GM18909 (cell line): ENCODE measurements around the gene RTN4R.
"Not testable (repeated sequence)": the region's sequence is repeated elsewhere in the genome, so short reads cannot be mapped to it uniquely, and the experiment has no call there.

Experiments used
- ATAC-seq: cut with Tn5 transposase; IDR thresholded peaks from one replicate; pipeline ENCODE4 v1.9.1; 2021; ENCODE audit warnings: mild to moderate bottlenecking; ENCODE audit not compliant: unreplicated experiment, poor library complexity

The RTN4R gene

DNA sequence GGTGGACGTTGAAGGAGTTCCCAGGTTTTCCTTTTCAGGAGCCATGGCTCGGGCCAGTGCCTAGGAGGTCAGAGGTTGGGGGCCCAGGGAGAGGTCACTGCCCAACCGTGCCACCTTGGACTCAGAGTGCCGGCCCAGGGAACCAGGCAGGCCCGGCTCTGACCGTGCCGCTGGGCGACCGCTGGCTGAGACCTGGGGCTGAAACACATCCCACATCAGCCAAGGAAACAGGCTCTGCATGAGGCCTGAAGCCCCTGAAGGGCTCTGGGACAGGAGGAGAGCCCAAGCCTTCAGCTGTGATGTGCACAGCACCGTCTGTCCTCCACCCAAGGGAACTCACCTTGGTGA is 21.9 kb upstream of the RTN4R start:
- no peak for ATAC-seq

DNA sequence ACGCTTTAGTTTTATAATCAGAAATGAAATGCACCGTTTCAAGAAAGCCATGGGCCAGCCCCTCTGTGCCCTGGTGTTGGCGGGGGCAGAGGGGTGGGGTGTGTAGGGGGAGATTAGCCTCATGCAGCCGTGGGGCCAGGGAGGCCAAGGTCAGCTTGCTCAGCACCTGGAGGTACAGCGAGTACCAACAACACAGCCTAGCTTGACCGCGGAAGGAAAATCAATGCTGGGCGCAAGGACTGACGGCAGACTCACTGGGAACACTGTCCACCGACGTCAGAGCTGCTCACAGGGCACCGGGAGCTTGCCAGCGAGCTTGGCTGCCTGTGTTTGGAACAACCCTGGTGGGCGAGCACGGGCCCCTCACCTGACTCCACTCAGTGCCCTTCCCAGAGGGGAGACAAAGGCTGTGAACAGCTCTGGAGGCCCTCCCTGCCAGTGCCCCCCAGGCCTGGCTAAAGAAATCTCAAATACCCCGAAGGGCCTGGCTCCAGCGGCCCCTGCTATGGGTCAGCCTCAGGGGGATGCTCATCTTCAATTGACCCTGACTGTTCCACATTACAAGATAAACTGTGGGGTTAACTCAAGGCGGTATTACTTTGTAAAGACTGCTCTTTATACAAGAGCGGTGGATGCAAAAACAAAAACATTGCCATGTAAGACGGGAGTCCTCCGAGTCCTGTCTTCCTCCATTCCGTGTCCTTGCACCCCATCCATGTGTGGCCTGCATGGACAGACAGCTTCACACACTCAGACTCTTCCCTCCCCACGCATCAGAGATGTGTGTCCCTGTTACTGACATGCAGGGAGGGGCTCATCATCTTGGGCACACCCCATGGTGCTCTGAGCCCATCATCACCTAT is 21.3 kb upstream of the RTN4R start:
- ATAC-seq = not testable (repeated sequence)

- ATAC-seq = not testable (repeated sequence)
Measured at GRCh38 chr22:20286784-20287423, 18.8 kb upstream of the RTN4R start.

DNA sequence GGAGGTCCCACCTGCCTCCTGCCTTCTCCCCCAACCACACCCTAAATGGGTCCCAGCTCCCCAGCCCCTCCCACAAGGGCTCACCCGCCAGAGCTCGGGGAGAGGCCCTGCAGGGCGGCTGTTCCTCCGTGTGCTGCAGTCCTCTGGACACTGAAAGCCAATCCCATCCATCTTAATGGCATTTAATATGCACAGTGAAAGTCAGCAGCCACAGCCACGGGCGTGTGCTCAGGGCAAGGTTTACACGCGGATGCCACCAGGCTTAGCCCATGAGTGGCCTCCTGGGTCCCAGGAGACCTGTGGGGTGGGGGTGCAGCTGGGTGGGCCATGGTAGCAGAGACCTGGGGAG is 18.2 kb upstream of the RTN4R start:
- ATAC-seq = not testable (repeated sequence)

DNA sequence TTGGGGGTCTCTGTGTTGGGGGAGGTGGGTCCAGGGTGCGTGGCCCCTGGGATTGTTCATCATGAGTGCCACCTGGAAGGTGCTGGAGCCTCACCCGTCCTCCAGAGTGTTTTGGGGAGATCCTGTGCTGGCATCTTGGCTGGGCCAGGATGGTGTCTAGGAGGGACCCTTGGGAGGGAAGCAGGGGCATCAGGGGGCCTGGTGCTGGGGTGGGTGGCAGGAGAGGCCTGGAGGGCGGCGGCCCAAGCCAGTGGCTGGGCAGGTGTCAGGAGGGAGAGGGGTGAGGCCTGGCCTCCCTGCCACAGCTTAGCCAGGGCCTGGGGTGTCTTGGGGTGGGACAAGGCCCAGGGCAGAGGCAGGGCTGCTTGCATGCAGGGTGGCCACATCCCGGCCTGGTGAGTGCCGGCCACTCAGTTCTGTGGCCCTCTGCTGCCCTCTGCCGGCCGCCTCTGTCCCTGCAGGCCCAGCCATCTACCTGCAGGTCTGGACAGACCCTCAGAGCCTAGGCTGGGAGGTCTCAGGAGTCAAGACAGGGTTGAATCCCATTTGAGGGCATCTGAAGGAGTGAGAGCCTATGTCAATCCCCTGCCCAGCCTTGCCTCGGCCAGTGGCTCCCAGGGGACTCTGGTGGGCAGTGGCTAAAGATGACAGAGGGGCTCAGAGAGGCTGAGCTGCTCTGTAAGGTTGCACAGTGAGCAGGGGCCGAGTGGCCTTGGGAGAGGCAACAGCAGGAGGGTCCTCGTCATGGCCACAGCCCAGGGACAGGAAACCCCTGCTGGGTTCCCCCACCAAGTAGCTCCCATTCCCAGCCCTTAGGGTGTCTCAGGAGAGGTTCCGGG is 17.6 kb upstream of the RTN4R start:
- not testable (repeated sequence) for ATAC-seq

DNA sequence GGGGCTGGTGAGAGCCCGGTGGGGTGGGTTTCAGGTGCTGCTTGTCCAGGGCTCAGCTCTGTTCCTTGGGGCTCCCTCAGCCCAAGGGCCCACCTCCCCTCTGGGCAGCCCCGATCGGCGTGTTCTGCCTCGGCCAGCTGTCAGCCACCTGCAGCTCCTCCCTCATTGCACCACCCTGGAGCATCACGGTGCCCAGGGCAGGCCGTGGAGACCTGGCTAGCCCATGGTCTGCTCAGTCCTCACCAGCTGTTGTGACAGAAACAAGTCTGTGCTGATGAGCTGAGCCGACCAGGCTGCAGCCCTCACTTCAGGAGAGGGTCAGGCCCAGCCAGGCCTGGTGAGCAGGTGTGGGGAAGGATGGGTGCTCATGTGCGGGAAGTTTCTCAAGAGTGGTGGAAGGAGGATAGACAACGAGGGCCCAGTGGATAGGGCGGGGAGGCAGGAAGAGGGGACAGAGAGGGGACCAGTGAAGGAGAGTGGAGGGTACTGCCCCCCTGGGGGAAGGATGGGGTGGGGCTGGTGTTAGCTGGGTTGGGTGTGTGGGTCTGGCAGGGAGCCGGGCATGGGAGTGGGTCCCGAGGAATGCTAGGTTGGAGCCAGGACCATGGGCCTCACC is 16.5 kb upstream of the RTN4R start:
- no peak for ATAC-seq

DNA sequence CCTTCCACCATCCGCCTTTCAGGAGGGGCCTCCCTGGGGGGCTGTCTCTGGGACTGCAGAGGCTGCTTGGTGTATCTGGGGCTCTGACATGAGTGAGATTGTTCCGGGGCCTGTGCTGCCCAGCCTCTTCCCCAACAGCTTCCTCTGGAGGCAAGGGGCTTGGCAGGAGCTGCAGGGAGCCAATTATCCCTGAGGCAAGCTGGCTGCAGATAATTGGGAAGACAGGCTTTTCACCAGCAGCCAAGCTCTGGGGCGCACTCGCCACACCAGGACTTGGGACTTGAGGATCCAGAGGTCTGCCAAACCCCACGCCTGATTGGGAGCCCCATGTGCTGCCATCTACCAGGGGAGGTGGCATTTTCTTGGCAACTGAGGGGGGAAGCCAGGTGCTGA is 15.6 kb upstream of the RTN4R start:
- no peak for ATAC-seq

- ATAC-seq = no peak
Measured at GRCh38 chr22:20282901-20283673, 15.0 kb upstream of the RTN4R start.

GRCh38 chr22:20281891-20282290 is 13.8 kb upstream of the RTN4R start:
- ATAC-seq = no peak

- not testable (repeated sequence) for ATAC-seq
Measured at GRCh38 chr22:20281473-20281872, 13.4 kb upstream of the RTN4R start.

DNA sequence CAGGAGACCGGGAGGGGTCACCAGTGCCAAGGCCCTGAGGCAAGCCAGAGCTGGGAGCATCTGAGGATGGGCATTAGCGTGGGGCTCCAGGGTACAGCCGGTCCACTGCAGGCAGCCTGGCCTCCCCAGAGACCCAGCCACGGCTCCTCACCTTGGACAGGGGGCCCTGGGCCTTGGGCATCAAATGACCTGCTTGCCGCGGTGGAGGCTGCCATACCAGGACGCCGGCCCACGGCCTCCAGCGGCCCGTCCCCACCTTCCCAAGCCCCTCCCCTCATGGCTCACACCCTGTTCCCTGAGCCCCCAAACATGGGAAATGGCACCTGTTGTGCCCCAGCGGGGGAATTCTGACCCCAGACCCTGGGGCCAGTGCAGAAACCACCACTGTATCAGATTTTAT is 12.7 kb upstream of the RTN4R start:
- no peak for ATAC-seq

DNA sequence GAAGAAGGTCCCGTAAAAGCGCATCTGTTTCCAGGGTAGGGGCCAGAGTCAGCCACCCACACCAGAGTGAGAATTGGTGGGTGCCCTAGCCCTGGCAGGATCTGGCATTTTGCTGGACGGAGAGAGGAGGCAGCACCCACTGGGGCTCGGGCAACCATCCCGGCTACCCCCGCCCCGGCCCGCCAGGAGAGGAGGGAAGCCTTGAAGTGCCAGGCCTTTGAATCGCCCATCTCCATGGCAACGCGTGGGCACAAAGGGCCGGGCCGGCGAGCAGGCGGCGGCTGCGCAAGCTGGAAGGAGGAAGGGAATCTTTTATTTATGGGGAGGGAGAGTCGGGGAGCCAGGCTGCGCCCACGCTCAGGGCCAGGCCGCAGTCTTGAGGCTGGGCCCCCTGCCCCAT is 12.0 kb upstream of the RTN4R start:
- not testable (repeated sequence) for ATAC-seq

DNA sequence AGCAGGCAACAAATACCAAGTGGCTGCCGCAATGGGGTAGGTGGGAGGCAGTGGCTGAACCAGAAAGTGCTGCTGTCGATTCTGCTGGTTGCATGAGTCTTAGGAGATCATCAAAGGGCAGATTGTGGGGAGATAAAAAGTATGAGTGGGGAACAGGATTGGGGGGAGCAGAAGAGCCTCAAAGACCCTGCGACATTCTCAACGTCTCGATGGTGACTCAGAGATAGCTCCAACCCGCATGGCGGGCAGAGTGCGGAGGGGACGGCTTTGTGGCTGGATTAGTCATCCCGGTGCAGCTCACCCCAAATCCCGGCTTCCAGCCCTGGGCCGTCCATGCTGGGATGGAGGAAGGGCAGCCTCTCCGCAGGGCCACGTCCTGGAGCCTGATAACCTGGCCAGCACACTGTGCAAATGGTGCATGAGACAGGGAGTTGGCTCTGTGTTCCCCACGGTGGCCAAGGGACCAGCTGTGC is 11.6 kb upstream of the RTN4R start:
- ATAC-seq = no peak

- ATAC-seq = not testable (repeated sequence)
Measured at GRCh38 chr22:20278726-20279490, 10.8 kb upstream of the RTN4R start.

- not testable (repeated sequence) for ATAC-seq
Measured at GRCh38 chr22:20277936-20278635, 10.0 kb upstream of the RTN4R start.

DNA sequence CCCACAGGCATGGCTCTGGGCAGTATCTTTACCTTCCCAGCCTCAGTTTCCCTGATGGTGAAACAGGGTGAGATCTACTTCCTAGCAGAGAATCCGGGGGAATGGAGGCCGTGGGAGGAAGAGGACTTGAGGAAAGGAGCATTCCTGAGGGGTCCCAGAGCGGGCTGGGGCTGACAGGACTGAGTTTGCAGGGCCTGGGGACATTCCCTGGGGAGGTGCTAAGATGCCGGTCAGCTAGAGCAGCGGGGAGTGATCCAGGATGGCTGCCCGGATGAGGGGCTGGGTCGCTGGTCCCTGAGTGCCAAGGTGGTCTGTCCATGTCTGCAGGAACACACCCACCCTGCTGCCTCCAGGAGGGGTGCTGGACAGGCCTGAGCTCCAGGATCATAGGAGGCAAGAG is 8.3 kb upstream of the RTN4R start:
- ATAC-seq = no peak

- ATAC-seq = no peak
Measured at GRCh38 chr22:20275836-20276235, 7.7 kb upstream of the RTN4R start.

- not testable (repeated sequence) for ATAC-seq
Measured at GRCh38 chr22:20275325-20275724, 7.2 kb upstream of the RTN4R start.
